C4-2B (cell line): ENCODE data around the gene ARHGAP15.

ENCODE experiments used
- H3K27ac ChIP-seq: fragments of 450-650 bp; 2 replicates; pipeline ENCODE4 v1.5.1; 2017
- ZFX ChIP-seq: fragments of 450-650 bp; IDR thresholded peaks from 2 replicates; pipeline ENCODE4 v1.6.1; 2017
- TF ChIP-seq, protein P1 (sequence below): fragments of 450-650 bp; conservative IDR thresholded peaks from 2 replicates; pipeline ENCODE4 v1.5.1; 2017; ENCODE audit warnings: mild to moderate bottlenecking

ARHGAP15 gene

GRCh38 chr2:143764261-143764660 lies 635.0 kb downstream of the ARHGAP15 start:
- no peak for TF ChIP-seq ZFX
- TF ChIP-seq, protein P1, sequence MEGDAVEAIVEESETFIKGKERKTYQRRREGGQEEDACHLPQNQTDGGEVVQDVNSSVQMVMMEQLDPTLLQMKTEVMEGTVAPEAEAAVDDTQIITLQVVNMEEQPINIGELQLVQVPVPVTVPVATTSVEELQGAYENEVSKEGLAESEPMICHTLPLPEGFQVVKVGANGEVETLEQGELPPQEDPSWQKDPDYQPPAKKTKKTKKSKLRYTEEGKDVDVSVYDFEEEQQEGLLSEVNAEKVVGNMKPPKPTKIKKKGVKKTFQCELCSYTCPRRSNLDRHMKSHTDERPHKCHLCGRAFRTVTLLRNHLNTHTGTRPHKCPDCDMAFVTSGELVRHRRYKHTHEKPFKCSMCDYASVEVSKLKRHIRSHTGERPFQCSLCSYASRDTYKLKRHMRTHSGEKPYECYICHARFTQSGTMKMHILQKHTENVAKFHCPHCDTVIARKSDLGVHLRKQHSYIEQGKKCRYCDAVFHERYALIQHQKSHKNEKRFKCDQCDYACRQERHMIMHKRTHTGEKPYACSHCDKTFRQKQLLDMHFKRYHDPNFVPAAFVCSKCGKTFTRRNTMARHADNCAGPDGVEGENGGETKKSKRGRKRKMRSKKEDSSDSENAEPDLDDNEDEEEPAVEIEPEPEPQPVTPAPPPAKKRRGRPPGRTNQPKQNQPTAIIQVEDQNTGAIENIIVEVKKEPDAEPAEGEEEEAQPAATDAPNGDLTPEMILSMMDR: no peak
- no peak overlapping the region for H3K27ac ChIP-seq

DNA sequence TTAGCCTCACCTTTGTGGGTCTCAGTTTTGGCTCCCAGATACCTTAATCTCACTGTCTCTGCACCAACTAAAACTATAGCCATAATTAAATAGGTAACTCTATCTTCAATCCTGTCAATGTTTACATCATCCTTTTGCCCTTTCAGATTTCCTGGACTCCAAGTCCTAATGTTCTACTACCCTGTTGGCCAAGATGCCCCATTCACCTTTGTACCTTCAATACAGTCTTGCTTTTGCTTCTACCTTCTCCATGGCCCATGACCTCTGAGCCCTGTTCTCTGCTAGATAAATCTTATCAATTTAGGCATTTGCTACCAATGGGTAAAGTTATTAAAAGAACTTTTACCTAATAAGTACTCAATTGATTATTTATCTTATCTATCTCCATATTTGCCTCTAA lies 635.5 kb downstream of the ARHGAP15 start:
- no peak overlapping the region for H3K27ac ChIP-seq
- no peak for TF ChIP-seq ZFX
- TF ChIP-seq, protein P1: no peak

DNA sequence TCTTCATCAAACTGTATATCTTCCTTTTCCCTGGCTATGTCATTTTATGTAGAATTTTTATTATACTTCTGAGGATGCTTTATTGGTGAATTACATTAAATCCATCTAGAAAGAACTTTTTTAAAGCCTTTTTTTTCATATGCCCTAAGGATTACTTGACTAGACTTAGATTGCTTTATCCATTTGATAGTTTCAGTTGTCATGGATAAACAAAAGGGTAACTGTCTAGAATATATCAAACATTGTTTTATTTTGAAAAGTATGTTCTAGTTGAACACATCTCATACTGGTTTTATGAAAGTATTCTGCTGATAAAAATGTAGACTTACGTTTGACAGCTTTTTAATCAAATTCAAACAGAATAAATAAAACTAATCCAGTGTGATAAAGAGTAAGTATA lies 639.8 kb downstream of the ARHGAP15 start:
- H3K27ac ChIP-seq: no peak overlapping the region
- TF ChIP-seq ZFX: no peak
- TF ChIP-seq, protein P1: no peak

DNA sequence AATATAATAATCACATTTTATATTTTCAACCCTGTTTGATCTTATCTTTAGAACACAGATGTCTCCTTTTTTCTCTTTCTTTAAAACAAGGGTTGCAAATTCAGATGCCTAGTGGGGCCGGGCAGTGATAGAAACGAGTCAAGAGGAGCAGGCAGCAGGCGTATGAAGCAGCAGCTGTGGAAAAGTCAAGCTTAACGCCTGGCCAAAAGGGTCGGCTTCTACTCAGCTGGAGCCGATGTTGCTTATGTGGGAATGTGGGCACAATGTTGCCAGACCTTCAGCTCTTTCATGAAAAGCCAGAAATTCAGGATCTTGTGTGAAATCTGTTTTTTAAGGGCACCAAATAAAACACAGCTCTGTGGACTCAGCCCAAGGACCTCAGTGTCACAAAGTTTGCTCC lies 642.7 kb downstream of the ARHGAP15 start:
- H3K27ac ChIP-seq: no peak overlapping the region
- TF ChIP-seq ZFX: no peak
- TF ChIP-seq, protein P1: no peak

- H3K27ac ChIP-seq: no peak overlapping the region
- no peak for TF ChIP-seq ZFX
- TF ChIP-seq, protein P1: no peak
These were observed 647.5 kb downstream of the ARHGAP15 start for GRCh38 chr2:143776526-143777297.

GRCh38 chr2:143779021-143779420 lies 649.8 kb downstream of the ARHGAP15 start:
- TF ChIP-seq, protein P1: no peak
- TF ChIP-seq ZFX: no peak
- no peak overlapping the region for H3K27ac ChIP-seq

- H3K27ac ChIP-seq: no peak overlapping the region
- no peak for TF ChIP-seq ZFX
- TF ChIP-seq, protein P1: no peak
These were observed 657.0 kb downstream of the ARHGAP15 start for GRCh38 chr2:143786026-143786765.
